SIG-M5 treated with dmso at 0.1 percent for 504 hours (cell line): Measurements from ENCODE around the gene MGME1.

Experiments
- DNase-seq: peaks from one replicate; lab custom pipeline; 2025; ENCODE audit not compliant: unreplicated experiment; lab: John Stamatoyannopoulos, UW

Gene MGME1, protein sequence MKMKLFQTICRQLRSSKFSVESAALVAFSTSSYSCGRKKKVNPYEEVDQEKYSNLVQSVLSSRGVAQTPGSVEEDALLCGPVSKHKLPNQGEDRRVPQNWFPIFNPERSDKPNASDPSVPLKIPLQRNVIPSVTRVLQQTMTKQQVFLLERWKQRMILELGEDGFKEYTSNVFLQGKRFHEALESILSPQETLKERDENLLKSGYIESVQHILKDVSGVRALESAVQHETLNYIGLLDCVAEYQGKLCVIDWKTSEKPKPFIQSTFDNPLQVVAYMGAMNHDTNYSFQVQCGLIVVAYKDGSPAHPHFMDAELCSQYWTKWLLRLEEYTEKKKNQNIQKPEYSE

GRCh38 chr20:17968366-17969277 is at the start of gene MGME1, which contains the start of gene SNX5:
Gene MGME1 (plus strand): TSS chr20:17969018. CDS start chr20:17969860, 842 bp downstream.
Gene SNX5 (minus strand): TSS chr20:17968794. CDS start chr20:17968425, 369 bp downstream.
- DNase-seq = peak; percentile 99

DNA sequence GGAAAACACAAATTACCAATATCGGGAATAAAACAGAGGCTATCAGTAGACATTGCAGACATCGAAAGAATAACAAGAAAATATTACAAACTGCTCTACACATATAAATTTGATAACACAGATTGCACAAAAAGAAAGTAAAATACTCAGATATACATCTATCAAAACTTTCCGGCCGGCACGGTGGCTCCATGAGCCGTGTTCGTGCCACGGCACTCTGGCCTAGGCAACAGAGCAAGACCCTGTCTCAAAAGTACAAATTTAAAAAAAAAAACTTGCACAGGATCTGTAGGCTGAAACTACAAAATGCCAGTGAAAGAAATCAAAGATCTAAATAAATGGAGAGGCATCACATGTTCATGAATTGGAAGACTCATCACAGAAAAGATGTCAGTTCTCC is 49.7 kb upstream of the MGME1 start:
- no peak for DNase-seq

GRCh38 chr20:17921774-17922173 is 47.0 kb upstream of the MGME1 start:
- peak; percentile 18 for DNase-seq

- DNase-seq = no peak
Observed at GRCh38 chr20:17925141-17925939, 43.5 kb upstream of the MGME1 start.

DNA sequence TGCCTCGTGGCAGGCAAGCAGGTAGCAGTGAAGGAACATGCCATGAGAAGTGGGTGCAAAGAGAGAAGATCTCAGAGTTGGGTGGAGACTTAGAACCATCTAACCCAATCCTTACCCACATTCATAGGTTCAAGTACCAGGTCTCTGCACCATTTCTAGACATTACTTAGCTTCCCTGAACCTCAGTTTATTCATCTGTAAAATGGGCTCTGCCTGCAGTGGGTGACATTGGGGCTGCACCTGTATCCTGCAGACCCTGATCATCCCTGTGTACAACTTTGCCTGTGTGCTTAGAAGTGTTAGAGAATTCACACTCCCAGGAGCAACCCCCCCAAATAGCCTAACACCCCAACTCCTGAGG is 42.9 kb upstream of the MGME1 start:
- DNase-seq = no peak

DNA sequence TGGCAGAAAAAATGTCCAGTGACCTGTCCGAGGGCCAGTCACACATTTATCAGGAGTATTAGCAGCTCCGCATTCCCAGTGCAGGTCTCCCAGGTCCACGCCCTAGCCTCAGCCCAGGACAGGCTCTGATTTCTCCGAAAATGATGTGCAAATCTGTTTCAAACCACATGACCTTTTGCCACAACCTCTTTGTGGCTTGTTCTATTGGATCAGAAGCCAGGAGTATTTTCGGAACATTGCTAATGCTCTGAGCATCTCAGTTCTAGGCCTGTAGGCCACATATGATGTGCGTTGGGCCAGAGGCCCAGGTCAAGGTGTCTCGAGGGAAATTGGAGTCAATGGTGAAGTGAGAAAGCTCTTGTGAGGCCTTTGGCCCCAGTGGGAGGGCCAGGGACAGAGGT is 40.6 kb upstream of the MGME1 start:
- no peak for DNase-seq

- no peak for DNase-seq
Observed at GRCh38 chr20:17928633-17929311, 40.0 kb upstream of the MGME1 start.

- DNase-seq = no peak
Observed at GRCh38 chr20:17931513-17931912, 37.3 kb upstream of the MGME1 start.

- DNase-seq = no peak
Observed at GRCh38 chr20:17932396-17932795, 36.4 kb upstream of the MGME1 start.

GRCh38 chr20:17933121-17933520 is 35.7 kb upstream of the MGME1 start:
- no peak for DNase-seq

GRCh38 chr20:17933711-17934110 is 35.1 kb upstream of the MGME1 start:
- DNase-seq = no peak

DNA sequence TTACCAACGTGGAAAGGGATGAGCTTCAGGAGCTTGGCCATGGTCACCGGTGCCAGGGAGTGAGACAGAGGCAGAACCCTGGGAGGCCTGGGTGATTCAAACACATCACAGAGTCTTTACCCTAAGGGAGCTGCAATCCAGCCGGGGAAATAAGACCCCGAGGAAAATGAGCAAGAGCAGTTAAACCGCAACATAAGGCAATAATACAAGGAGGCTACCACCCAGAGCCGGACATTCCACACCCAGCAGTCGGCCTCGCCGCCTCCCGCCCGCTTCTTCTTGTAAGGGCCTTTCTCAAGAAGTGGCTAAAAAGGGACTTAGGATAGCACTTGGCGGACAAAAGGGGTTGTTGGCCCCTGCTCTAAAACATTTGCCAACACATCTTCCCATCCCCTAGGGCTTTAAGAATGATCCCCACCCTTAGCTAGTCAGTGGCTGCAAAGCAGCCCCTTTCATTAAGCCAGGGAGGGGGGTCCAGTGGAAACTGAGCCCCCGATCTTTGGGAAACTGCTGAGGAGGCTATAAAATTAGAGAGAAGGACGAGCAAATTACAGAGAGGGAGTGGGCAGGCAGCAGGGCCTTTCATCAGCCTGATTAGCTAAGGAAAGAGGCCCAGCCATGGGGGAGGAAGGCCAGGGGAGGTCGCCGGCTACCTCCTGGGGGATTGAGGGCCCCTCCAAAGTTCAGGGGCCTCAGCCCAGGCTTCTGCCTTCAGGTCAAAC is 34.5 kb upstream of the MGME1 start:
- DNase-seq = no peak

GRCh38 chr20:17935186-17935585 is 33.6 kb upstream of the MGME1 start:
- no peak for DNase-seq

- DNase-seq = no peak
Observed at GRCh38 chr20:17935761-17936160, 33.1 kb upstream of the MGME1 start.

DNA sequence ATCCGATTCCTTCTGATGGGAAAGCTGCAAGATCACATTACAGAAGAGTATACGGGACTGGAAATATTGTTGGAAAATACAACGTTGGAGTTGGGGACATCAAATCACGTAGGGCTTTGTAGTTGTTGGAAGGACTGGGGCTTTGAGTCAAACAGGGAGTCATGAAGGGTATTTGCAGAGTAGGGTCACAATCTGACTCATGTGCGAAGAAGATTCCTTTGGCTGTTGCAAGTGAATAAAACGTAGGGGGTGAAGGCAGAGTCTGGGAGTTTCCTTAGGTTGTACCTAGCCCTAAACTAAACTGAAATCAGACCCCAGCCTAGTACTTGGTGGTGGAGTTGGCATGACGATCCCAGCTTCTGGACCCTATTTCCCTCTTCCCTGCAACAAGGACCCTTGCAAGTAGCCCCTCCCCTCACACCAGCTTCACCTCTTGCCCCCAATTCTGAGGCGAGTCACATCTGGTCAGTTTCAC is 32.5 kb upstream of the MGME1 start:
- DNase-seq = no peak

DNA sequence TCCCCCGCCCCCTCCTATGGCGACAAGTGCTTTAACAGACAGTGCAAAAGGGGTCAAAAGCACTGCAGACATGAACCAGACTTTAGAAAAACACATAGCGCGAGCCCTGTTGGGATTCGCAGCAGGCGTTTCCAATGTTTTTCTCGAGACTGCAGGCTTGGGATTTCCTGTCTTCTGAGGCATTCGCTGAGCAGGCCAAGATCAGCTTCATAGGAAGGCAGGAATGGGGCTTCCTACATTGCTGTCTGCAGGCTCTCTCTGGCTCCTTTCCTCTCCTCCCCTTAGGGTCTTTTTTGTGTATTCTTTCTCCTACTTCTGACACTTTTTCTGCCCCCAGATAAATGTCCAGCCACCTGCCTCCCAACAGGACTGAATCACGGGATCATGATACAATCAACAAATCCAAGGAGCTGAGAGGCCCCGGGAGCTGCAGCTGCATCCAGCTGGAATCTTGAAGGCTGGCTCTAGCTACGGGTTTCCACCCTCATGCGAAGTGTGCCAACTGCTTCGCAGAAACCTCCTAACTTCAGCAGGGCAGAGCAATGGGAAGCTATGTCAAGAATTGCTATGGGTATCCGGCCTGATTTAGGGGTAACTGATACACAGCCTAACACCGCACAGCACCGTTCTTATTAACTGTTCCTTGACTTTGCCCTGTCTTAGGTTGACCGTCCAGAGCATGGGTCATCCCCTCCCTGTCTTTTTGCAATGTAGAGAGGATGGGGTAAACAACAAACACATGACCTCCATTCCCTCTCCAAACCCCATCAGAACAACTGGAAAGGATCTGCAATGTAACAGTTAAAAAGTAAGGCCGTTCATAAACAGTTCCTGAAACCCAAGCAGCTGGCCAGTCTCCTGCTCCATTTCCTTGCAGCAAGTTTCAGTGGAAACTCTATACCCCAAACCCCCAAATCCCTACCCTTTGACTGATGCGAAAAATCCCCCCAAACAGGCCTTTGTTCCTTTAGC is 31.8 kb upstream of the MGME1 start:
- no peak for DNase-seq

- peak; percentile 46 for DNase-seq
Observed at GRCh38 chr20:17938871-17939619, 29.8 kb upstream of the MGME1 start.

GRCh38 chr20:17939622-17940223 is 29.1 kb upstream of the MGME1 start:
- no peak for DNase-seq
